H1 (cell line): ENCODE measurements around the gene CD300LB.

ENCODE experiments used
- BACH1 ChIP-seq: IDR thresholded peaks from 2 replicates; pipeline ENCODE4 v1.6.1; 2012; ENCODE audit warnings: low read length, improper control_type of control experiment
- CHD2 ChIP-seq: IDR thresholded peaks from 2 replicates; pipeline ENCODE4 v1.6.1; 2012; ENCODE audit warnings: low read length, improper control_type of control experiment
- CTCF ChIP-seq, 3 experiments: IDR thresholded peaks; 1 replicate in 2 of 3; 2 replicates in 1 of 3; pipeline versions ENCODE4 v1.5.1 to v1.6.1; 2011; ENCODE audit warnings: low read length in 3 of 3, mild to moderate bottlenecking in 3 of 3, inconsistent platforms in 2 of 3, low read depth in 1 of 3, moderate library complexity in 1 of 3; ENCODE audit not compliant: insufficient read depth in 1 of 3; ENCODE audit errors: control extremely low read depth in 1 of 3
- EP300 ChIP-seq, 2 experiments: IDR thresholded peaks; 1 replicate in 1 of 2; 2 replicates in 1 of 2; pipeline ENCODE4 v1.6.1; 2011 to 2012; ENCODE audit warnings: low read depth in 2 of 2, low read length in 2 of 2, mild to moderate bottlenecking in 2 of 2, borderline replicate concordance in 1 of 2, inconsistent platforms in 1 of 2, moderate library complexity in 1 of 2
- EZH2 ChIP-seq: fragments of 200-600 bp; sonication (generic); IDR thresholded peaks from 2 replicates; pipeline ENCODE4 v1.7.1; 2012; ENCODE audit warnings: low read depth, mild to moderate bottlenecking, moderate library complexity, low read length, inconsistent platforms; ENCODE audit not compliant: severe bottlenecking
- POLR2AphosphoS5 ChIP-seq: IDR thresholded peaks from 2 replicates; pipeline ENCODE4 v1.6.1; 2011; ENCODE audit warnings: low read depth, low read length
- RNF2 ChIP-seq: fragments of 200-900, 300-1000 bp; sonication (generic); IDR thresholded peaks from 2 replicates; pipeline ENCODE4 v1.7.1; 2016; ENCODE audit warnings: borderline replicate concordance, low read depth, mild to moderate bottlenecking, antibody characterized with exemption, low read length; ENCODE audit not compliant: poor library complexity, severe bottlenecking; ENCODE audit errors: missing control alignments

- TF ChIP-seq CHD2 (no peak), BACH1 (no peak), CTCF (IDR thresholded peaks at IDR 0.05; ENCODE audit: control extremely low read depth in 1 of 3, insufficient read depth in 1 of 3, low read depth in 1 of 3, low read length in 3 of 3) (no peak), EZH2 (no peak), EP300 (IDR thresholded peaks at IDR 0.05; ENCODE audit: borderline replicate concordance in 1 of 2, low read depth in 2 of 2, low read length in 2 of 2) (no peak), POLR2AphosphoS5 (no peak), RNF2 (no peak)
Observed at GRCh38 chr17:74523308-74523707, 8.0 kb downstream of the CD300LB start.
